ENCODE results near the gene EWSR1.
"Not testable (repeated sequence)": the region's sequence is repeated elsewhere in the genome, so short reads cannot be mapped to it uniquely, and the experiment has no call there.

EWSR1 gene

DNA sequence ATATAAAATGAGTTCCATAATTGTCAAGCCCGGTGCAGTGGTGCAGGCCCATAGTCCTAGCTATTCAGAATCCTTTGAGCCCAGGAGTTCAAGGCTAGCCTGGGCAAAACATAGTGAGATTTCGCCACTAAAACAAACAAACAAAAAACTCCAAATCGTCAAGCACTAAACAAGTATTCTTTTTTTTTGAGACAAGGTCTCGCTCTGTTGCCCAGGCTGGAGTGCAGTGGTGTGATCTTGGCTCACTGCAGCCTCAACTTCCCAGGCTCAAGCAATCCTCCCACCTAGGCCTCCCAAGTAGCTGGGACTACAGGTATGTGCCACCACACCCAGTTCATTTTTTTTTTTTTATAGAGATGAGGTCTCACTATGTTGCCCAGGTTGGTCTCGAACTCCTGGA, 76.8 kb downstream of the EWSR1 start:
- H3K4me3 ChIP-seq (ENCODE audit: low read depth, low read length), result not testable (repeated sequence)

DNA sequence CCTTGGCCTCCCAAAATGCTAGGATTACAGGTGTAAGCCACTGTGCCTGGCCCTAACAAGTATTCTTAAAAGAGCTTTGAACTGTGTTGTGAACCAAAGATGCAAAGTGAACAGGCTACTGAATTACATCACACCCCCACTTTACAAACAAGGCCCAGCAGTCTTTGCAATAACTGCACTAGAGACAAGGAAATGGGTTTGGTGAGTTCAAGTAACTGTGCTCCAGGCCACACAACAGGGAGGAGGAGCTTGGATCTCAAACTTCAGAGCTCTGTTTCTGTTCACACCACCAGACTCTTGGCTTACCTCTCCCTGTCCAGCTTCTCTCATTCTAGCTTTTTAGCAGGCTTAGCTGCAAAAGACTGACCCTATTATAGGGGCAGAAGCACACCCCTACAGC, 77.9 kb downstream of the EWSR1 start:
- DNase-seq (ENCODE audit: low read depth), result no peak
- H3K4me3 ChIP-seq (ENCODE audit: low read depth, low read length), result no peak overlapping the region

More for the DNA sequence above, 76.8 kb downstream of the EWSR1 start:
- DNase-seq (ENCODE audit: low read depth), result not testable (repeated sequence)

- DNase-seq (ENCODE audit: low read depth), result no peak
- H3K4me3 ChIP-seq (ENCODE audit: low read depth, low read length), result no peak overlapping the region
Observed at GRCh38 chr22:29346659-29347058, 78.6 kb downstream of the EWSR1 start.

GRCh38 chr22:29348041-29348440, 80.0 kb downstream of the EWSR1 start:
- no peak overlapping the region for H3K4me3 ChIP-seq (ENCODE audit: low read depth, low read length)
- no peak for DNase-seq (ENCODE audit: low read depth)

DNA sequence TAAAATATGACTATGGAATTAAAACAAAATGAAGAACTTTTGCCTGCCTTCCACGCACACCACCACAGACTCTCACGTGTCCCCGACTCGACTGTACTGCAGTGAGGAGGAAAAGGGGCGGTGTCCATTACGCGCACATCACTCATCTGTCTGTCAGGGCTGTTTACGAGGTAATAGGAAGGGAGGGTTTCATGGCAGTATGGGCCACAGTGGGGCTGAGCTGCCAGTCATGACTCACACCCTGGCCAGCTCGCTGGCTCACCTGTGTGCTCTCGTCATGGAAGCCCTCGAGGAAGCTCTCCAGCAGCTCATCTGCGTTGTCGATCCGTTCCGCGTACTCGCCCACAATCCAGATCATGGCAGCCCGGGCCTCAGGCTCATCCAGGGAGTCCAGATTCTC, 80.9 kb downstream of the EWSR1 start:
- H3K4me3 ChIP-seq (ENCODE audit: low read depth, low read length), result no peak overlapping the region
- no peak for DNase-seq (ENCODE audit: low read depth)

Measured in skeletal muscle cell (primary cell).